ENCODE measurements around the gene PDE6C. TPM values are rescaled to one million over a fixed set of nuclear protein-coding genes. Genes with fewer than 3 reads are reported as not detected.

Gene PDE6C
- total and polyA plus RNA-seq, 9 donors: 0.02 TPM; not detected in 8

- Histone ChIP-seq H3K36me3 (no peaks in the 10 kb centered on the region), H3K4me3 (no peak overlapping the region), H3K27ac (no peak overlapping the region), H3K4me1 (ENCODE audit: insufficient read depth) (peaks cover 2% of the 10 kb centered on the region), H3K9me3 (no peaks in the 10 kb centered on the region), H3K27me3 (no peaks in the 10 kb centered on the region)
- DNase-seq: no peak
- 94 to 96% (median 94%) methylated on average over 4 of the region's 4 CpGs for WGBS, 3 donors
- intact Hi-C loops (cut with DNase I): loop anchor here in 1 of 4 donors (5.0 kb wide), 1 partner anchor 1239 kb away; no protein-coding TSS in a partner anchor
- no peak for TF ChIP-seq CTCF (IDR thresholded peaks at IDR 0.05)
- no peak for TF ChIP-seq POLR2A (IDR thresholded peaks at IDR 0.05)
- TF ChIP-seq EP300 (IDR thresholded peaks at IDR 0.05): no peak
Measured at GRCh38 chr10:93593254-93593653, 19.1 kb upstream of the PDE6C start.

GRCh38 chr10:93593749-93594148, 18.6 kb upstream of the PDE6C start:
- TF ChIP-seq EP300 (IDR thresholded peaks at IDR 0.05) (no peak), CTCF (IDR thresholded peaks at IDR 0.05) (no peak), POLR2A (IDR thresholded peaks at IDR 0.05) (no peak)
- WGBS, 3 donors: 90 to 95% (median 93%) methylated on average over 18 of the region's 18 CpGs

GRCh38 chr10:93594518-93594917, 17.8 kb upstream of the PDE6C start:
- H3K36me3 ChIP-seq: no peaks in the 10 kb centered on the region
- 90 to 92% (median 91%) methylated on average over 7 of the region's 7 CpGs for WGBS, 3 donors
- H3K9me3 ChIP-seq: no peaks in the 10 kb centered on the region
- H3K4me1 ChIP-seq (ENCODE audit: insufficient read depth): peaks cover 2% of the 10 kb centered on the region
- H3K27ac ChIP-seq: no peak overlapping the region
- no peak overlapping the region for H3K4me3 ChIP-seq
- TF ChIP-seq EP300 (IDR thresholded peaks at IDR 0.05) (no peak), CTCF (IDR thresholded peaks at IDR 0.05) (no peak), POLR2A (IDR thresholded peaks at IDR 0.05) (no peak)
- DNase-seq: no peak
- no peaks in the 10 kb centered on the region for H3K27me3 ChIP-seq
- intact Hi-C loops (cut with DNase I): loop anchor here in 1 of 4 donors (5.0 kb wide), 1 partner anchor 1238 kb away; no protein-coding TSS in a partner anchor

More at GRCh38 chr10:93593749-93594148, 18.6 kb upstream of the PDE6C start:
- no peak for DNase-seq
- Histone ChIP-seq H3K27ac (no peak overlapping the region), H3K9me3 (no peaks in the 10 kb centered on the region), H3K27me3 (no peaks in the 10 kb centered on the region), H3K36me3 (no peaks in the 10 kb centered on the region), H3K4me1 (ENCODE audit: insufficient read depth) (peaks cover 2% of the 10 kb centered on the region), H3K4me3 (no peak overlapping the region)
- intact Hi-C loops (cut with DNase I): loop anchor here in 1 of 4 donors (5.0 kb wide), 1 partner anchor 1239 kb away; no protein-coding TSS in a partner anchor

- Histone ChIP-seq H3K27me3 (no peaks in the 10 kb centered on the region), H3K4me3 (no peak overlapping the region), H3K4me1 (ENCODE audit: insufficient read depth) (peaks cover 2% of the 10 kb centered on the region), H3K27ac (no peak overlapping the region), H3K36me3 (no peaks in the 10 kb centered on the region), H3K9me3 (no peaks in the 10 kb centered on the region)
- intact Hi-C loops (cut with DNase I): no loop called here
- TF ChIP-seq POLR2A (IDR thresholded peaks at IDR 0.05) (no peak), EP300 (IDR thresholded peaks at IDR 0.05) (no peak), CTCF (IDR thresholded peaks at IDR 0.05) (no peak)
- no peak for DNase-seq
- WGBS, 3 donors: 71 to 74% (median 72%) methylated on average over 5 of the region's 5 CpGs
Measured at GRCh38 chr10:93595378-93596161, 16.8 kb upstream of the PDE6C start.
